G401 (cell line): Measurements from ENCODE around the gene P2RX5. TPM values are rescaled to one million over a fixed set of nuclear protein-coding genes. Genes with fewer than 3 reads are reported as not detected.

Experiments
- DNase-seq: peaks from one replicate; pipeline ENCODE4 v3.0.0-alpha.2; 2015; ENCODE audit warnings: low spot score
- in situ Hi-C: cut with HindIII; loops from 2 replicates; pipeline ENCODE4 v1.10.0; 2016; ENCODE audit warnings: low sequenced_read_pairs, mixed read lengths
- total RNA-seq: library from RNA; depleted of rRNA; stranded (reverse); fragments of >200 nt; shearing (Covaris generic); gene quantifications from 2 replicates; pipeline ENCODE4 v1.2.3, GENCODE V29; 2014

P2RX5 gene
- total RNA-seq, 1 experiment from 2014 or later, result 1.0 TPM

- no peak for DNase-seq
- in situ Hi-C loops, result no loop called here
These were observed 32.6 kb downstream of the P2RX5 start for GRCh38 chr17:3663102-3664011.

- in situ Hi-C loops, result no loop called here
- DNase-seq, result no peak
These were observed 35.6 kb downstream of the P2RX5 start for GRCh38 chr17:3660311-3660891.

- DNase-seq, result no peak
- in situ Hi-C loops, result no loop called here
These were observed 36.3 kb downstream of the P2RX5 start for GRCh38 chr17:3659541-3660111.

- no peak for DNase-seq
- in situ Hi-C loops, result no loop called here
These were observed 37.0 kb downstream of the P2RX5 start for GRCh38 chr17:3658784-3659449.

- in situ Hi-C loops, result no loop called here
- DNase-seq, result no peak
These were observed 37.8 kb downstream of the P2RX5 start for GRCh38 chr17:3657874-3658783.

- DNase-seq, result no peak
- in situ Hi-C loops, result no loop called here
These were observed 38.4 kb downstream of the P2RX5 start for GRCh38 chr17:3657588-3657869.

GRCh38 chr17:3656755-3657587 is 39.0 kb downstream of the P2RX5 start:
- in situ Hi-C loops, result no loop called here

GRCh38 chr17:3656353-3656752 is 39.6 kb downstream of the P2RX5 start:
- no peak for DNase-seq
- in situ Hi-C loops, result no loop called here

More at GRCh38 chr17:3656755-3657587, 39.0 kb downstream of the P2RX5 start:
- DNase-seq, result no peak

- in situ Hi-C loops, result no loop called here
- no peak for DNase-seq
These were observed 40.2 kb downstream of the P2RX5 start for GRCh38 chr17:3655766-3656165.

GRCh38 chr17:3647769-3648555 is 48.0 kb downstream of the P2RX5 start:
- in situ Hi-C loops, result no loop called here
- DNase-seq, result peak; percentile 25

- in situ Hi-C loops, result no loop called here
- DNase-seq, result no peak
These were observed 48.7 kb downstream of the P2RX5 start for GRCh38 chr17:3647251-3647650.

- DNase-seq, result no peak
These were observed 50.6 kb downstream of the P2RX5 start for GRCh38 chr17:3645310-3645709.

GRCh38 chr17:3643889-3644349 is 52.0 kb downstream of the P2RX5 start:
- in situ Hi-C loops, result no loop called here

More at GRCh38 chr17:3645310-3645709, 50.6 kb downstream of the P2RX5 start:
- in situ Hi-C loops, result no loop called here

GRCh38 chr17:3641717-3642486 is 54.1 kb downstream of the P2RX5 start:
- no peak for DNase-seq
- in situ Hi-C loops, result no loop called here

More at GRCh38 chr17:3643889-3644349, 52.0 kb downstream of the P2RX5 start:
- DNase-seq, result no peak

- no peak for DNase-seq
- in situ Hi-C loops, result no loop called here
These were observed 54.9 kb downstream of the P2RX5 start for GRCh38 chr17:3641014-3641413.

GRCh38 chr17:3639981-3640596 is 55.9 kb downstream of the P2RX5 start:
- no peak for DNase-seq
- in situ Hi-C loops, result no loop called here
